Esophagus squamous epithelium (tissue), 5 donors: ENCODE measurements around the gene DIP2A. TPM values are rescaled to one million over a fixed set of nuclear protein-coding genes. Genes with fewer than 3 reads are reported as not detected.

Experiments used
- DNase-seq: peaks from one replicate; lab custom pipeline; 2025; lab: John Stamatoyannopoulos, UW
- H3K27ac ChIP-seq, 4 donors: fragments of 200-600 bp; sonication (generic); one replicate each; pipeline ENCODE4 v1.5.1; 2016 to 2019; ENCODE audit warnings: mild to moderate bottlenecking in 1 of 4
- H3K27me3 ChIP-seq, 4 donors: fragments of 200-600 bp; sonication (generic); 1 replicate in 3 of 4; 2 replicates in 1 of 4; pipeline versions ENCODE4 v1.5.1 to v1.6.0; 2017 to 2021; ENCODE audit warnings: antibody characterized with exemption in 1 of 4
- H3K36me3 ChIP-seq, 3 donors: fragments of 200-600 bp; sonication (generic); one replicate each; pipeline ENCODE4 v1.5.1; 2016 to 2019
- H3K4me1 ChIP-seq, 3 donors: fragments of 200-600 bp; sonication (generic); one replicate each; pipeline ENCODE4 v1.5.1; 2017 to 2019
- H3K4me3 ChIP-seq, 4 donors: fragments of 200-600 bp; sonication (generic); 1 replicate in 3 of 4; 2 replicates in 1 of 4; pipeline ENCODE4 v1.5.1; 2016 to 2019; ENCODE audit warnings: mild to moderate bottlenecking in 2 of 4, moderate library complexity in 1 of 4
- H3K9me3 ChIP-seq, 3 donors: fragments of 200-600 bp; sonication (generic); one replicate each; pipeline ENCODE4 v1.5.1; 2016 to 2019
- POLR2A ChIP-seq, 4 donors: fragments of 450-650 bp; IDR thresholded peaks; one replicate each; pipeline ENCODE4 v1.6.1; 2017; ENCODE audit warnings: antibody characterized with exemption in 4 of 4, mild to moderate bottlenecking in 4 of 4, moderate library complexity in 3 of 4
- WGBS, 2 donors: methylation state at CpG; one replicate each; pipeline ENCODE4 v1.1.5; 2018; 5-methylcytosine and 5-hydroxymethylcytosine counted together
- intact Hi-C: fragments of 100-400 bp; cut with DNase I; formaldehyde crosslinking; loops from one replicate; pipeline ENCODE4 v1.15.0; 2022
- small RNA-seq, 4 donors: library from RNA; depleted of rRNA; stranded (forward); fragments of <200 nt; gene quantifications; one replicate each; pipeline ENCODE3, GENCODE V24; 2016
- total RNA-seq, 4 donors: library from RNA; depleted of rRNA; stranded (reverse); fragments of >200 nt; gene quantifications; one replicate each; pipeline ENCODE4 v1.1.0, GENCODE V29; 2016
- TF ChIP-seq, protein P1 (sequence below), 6 experiments: fragments of 450-650 bp in 4 of 6; fragments of 200-600 bp in 2 of 6; sonication (generic) in 2 of 6; IDR thresholded peaks; one replicate each; pipeline ENCODE4 v1.5.1; 2016 to 2019; ENCODE audit warnings: antibody characterized with exemption in 6 of 6, mild to moderate bottlenecking in 4 of 6, moderate library complexity in 4 of 6
- donor health status: DM: yes; HTN: yes; CAD: no.

Gene DIP2A
- total RNA-seq, 4 donors from 2014 or later = 16.7 to 40.3 (median 33.0) TPM

DNA sequence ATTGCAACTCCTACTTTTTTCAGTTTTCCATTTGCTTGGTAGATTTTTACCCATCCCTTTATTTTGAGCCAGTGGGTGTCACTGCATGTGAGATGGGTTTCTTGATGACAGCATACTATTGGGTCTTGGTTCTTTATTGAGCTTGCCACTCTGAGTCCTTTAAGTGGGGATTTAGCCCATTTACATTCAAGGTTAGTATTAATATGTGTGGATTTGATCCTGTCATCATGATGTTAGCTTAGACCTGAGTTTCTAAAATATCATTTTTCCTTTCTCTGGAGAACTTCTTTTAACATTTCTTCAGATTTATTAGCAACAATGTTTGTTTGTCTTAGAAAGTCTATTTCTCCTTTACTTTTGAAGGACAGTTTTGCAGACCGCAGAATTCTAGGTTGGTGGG is 158.0 kb downstream of the DIP2A start:
- Histone ChIP-seq H3K9me3 (no peaks in the 10 kb centered on the region), H3K27ac (no peak overlapping the region), H3K36me3 (no peaks in the 10 kb centered on the region), H3K4me3 (no peak overlapping the region), H3K27me3 (peaks cover 0 to 25% (median 0%) of the 10 kb centered on the region in 4 donors), H3K4me1 (no peaks in the 10 kb centered on the region)
- TF ChIP-seq, protein P1, sequence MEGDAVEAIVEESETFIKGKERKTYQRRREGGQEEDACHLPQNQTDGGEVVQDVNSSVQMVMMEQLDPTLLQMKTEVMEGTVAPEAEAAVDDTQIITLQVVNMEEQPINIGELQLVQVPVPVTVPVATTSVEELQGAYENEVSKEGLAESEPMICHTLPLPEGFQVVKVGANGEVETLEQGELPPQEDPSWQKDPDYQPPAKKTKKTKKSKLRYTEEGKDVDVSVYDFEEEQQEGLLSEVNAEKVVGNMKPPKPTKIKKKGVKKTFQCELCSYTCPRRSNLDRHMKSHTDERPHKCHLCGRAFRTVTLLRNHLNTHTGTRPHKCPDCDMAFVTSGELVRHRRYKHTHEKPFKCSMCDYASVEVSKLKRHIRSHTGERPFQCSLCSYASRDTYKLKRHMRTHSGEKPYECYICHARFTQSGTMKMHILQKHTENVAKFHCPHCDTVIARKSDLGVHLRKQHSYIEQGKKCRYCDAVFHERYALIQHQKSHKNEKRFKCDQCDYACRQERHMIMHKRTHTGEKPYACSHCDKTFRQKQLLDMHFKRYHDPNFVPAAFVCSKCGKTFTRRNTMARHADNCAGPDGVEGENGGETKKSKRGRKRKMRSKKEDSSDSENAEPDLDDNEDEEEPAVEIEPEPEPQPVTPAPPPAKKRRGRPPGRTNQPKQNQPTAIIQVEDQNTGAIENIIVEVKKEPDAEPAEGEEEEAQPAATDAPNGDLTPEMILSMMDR (IDR thresholded peaks at IDR 0.05) = no peak
- no peak for TF ChIP-seq POLR2A (IDR thresholded peaks at IDR 0.05)
- intact Hi-C loops = no loop called here
- no peak for DNase-seq
- whole genome bisulfite sequencing, 2 donors = 92 to 100% methylated on average over 1 of the region's 1 CpG

DNA sequence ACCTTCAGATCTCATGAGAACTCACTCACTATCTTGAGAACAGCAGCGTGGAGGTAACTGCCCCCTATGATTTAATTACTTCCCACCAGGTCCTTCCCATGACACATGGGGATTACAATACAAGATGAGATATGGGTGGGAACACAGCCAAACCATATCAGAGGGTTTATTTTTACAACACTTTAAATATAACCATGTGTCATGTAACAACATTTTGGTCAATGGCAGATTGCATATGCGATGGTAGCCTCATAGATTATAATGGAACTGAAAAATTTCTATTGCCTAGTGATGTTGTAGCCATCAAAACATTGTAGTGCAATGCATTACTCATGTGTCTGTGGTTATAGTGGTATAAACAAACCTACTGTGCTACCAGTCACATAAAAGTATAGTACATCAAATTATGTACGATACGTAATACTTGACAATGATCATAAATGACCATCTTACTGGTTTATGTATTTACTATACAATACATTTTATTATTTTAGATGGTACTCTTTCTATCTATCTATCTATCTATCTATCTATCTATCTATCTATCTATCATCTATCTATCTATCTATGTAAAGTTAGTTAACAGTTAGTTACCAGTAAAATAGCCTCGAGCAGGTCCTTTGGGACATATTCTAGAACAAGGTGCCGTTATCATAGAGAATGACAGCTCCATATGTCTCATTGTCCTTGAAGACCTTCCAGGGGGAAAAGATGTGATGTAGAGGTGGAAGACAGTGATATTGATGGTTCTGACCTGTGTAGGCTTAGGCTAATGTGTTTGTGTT is 158.8 kb downstream of the DIP2A start:
- intact Hi-C loops = no loop called here
- WGBS, 2 donors = 74 to 77% methylated on average over 6 of the region's 6 CpGs
- TF ChIP-seq, protein P1 (IDR thresholded peaks at IDR 0.05) = no peak
- TF ChIP-seq POLR2A (IDR thresholded peaks at IDR 0.05) = no peak
- peaks cover 0 to 25% (median 0%) of the 10 kb centered on the region in 4 donors for H3K27me3 ChIP-seq
- no peak overlapping the region for H3K27ac ChIP-seq
- no peaks in the 10 kb centered on the region for H3K36me3 ChIP-seq
- DNase-seq = no peak
- no peaks in the 10 kb centered on the region for H3K9me3 ChIP-seq
- H3K4me1 ChIP-seq = no peaks in the 10 kb centered on the region
- H3K4me3 ChIP-seq = no peak overlapping the region

DNA sequence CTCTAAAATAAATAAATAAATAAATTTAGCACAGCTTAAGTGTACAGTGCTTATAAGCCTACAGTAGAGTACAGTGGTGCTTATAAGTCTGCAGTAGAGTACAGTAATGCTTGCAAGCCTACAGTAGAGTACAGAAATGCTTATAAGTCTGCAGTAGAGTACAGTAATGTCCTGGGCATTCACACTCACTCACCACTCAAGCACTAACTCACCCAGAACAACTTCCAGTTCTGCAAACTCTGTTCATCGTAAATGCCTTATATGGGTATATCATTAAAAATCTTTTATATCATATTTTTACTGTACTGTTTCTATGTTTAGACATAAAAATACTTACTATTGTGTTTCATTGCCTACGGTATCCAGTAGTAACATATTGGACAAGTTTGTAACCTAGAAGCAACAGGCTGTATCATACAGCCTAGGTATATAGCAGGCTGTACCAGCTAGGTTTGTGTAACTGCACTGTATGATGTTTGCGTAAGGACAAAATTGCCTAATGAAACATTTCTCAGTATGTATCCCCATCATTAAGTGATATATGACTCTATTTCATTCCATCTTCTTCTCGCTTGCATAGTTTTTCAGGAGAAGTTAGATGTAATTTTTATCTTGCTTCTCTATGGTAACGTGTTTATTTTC is 160.2 kb downstream of the DIP2A start:
- TF ChIP-seq, protein P1 (IDR thresholded peaks at IDR 0.05) = no peak
- TF ChIP-seq POLR2A (IDR thresholded peaks at IDR 0.05) = no peak
- H3K36me3 ChIP-seq = no peaks in the 10 kb centered on the region
- WGBS, 2 donors = 81 to 90% methylated on average over 5 of the region's 5 CpGs
- H3K9me3 ChIP-seq = no peaks in the 10 kb centered on the region
- intact Hi-C loops = no loop called here
- peaks cover 0 to 25% (median 0%) of the 10 kb centered on the region in 4 donors for H3K27me3 ChIP-seq
- DNase-seq = no peak
- H3K4me1 ChIP-seq = no peaks in the 10 kb centered on the region
- H3K4me3 ChIP-seq = no peak overlapping the region
- no peak overlapping the region for H3K27ac ChIP-seq

Small RNA genes lying within 50 kb of the gene (small RNA-seq; reads per million reads assigned to genes)
- gene RNU6-396P = 0 reads per million in 4 donors

Other genes with a start within 250 kb of the DIP2A start
- gene LSS, start 230.1 kb upstream of the DIP2A start, total RNA-seq = 100 to 1,000 TPM in 3 of 4 donors, 10 to 100 TPM in 1; 55.5 to 131 (median 115) TPM
- 10 to 100 TPM; 31.3 to 72.7 (median 63.2) TPM for gene MCM3AP, start 173.3 kb upstream of the DIP2A start, total RNA-seq
- 10 to 100 TPM in 3 of 4 donors, 1 to 10 TPM in 1; 4.7 to 17.9 (median 11.7) TPM for gene YBEY, start 172.5 kb upstream of the DIP2A start, total RNA-seq
- gene C21orf58, start 135.0 kb upstream of the DIP2A start, total RNA-seq = 1 to 10 TPM; 2.1 to 4.4 (median 2.7) TPM
- 10 to 100 TPM; 26.8 to 38.7 (median 29.9) TPM for gene PCNT, start 134.7 kb upstream of the DIP2A start, total RNA-seq
- 10 to 100 TPM in 1 of 4 donors, 1 to 10 TPM in 1, under 1 TPM in 1, not detected in 1; 0.57 to 14.7 (median 8.2) TPM for gene S100B, start 146.2 kb downstream of the DIP2A start, total RNA-seq
- 100 to 1,000 TPM in 2 of 4 donors, 10 to 100 TPM in 2; 72.3 to 125 (median 101) TPM for gene PRMT2, start 176.8 kb downstream of the DIP2A start, total RNA-seq